HL-60 (cell line): ENCODE measurements around the gene ZFAND3.

Source experiments
- DNase-seq, 2 experiments: peaks; one replicate each; pipeline ENCODE4 v3.0.0-alpha.2; 2010 to 2020; ENCODE audit warnings: low read depth in 1 of 2, low spot score in 1 of 2
- H3K27ac ChIP-seq: fragments of 250-450 bp; sonication (Bioruptor Pico); replicated peaks from 2 replicates; pipeline ENCODE4 v1.5.1; 2020; ENCODE audit warnings: mild to moderate bottlenecking, moderate library complexity
- H3K27me3 ChIP-seq: fragments of 250-450 bp; sonication (Bioruptor Pico); 2 replicates; pipeline ENCODE4 v1.5.1; 2021; ENCODE audit warnings: mild to moderate bottlenecking, moderate library complexity; ENCODE audit not compliant: insufficient read depth, poor library complexity, severe bottlenecking
- H3K4me3 ChIP-seq: replicated peaks from 2 replicates; pipeline ENCODE4 v1.5.1; 2011; ENCODE audit warnings: mild to moderate bottlenecking, control low read depth, low read length; ENCODE audit not compliant: insufficient read depth
- GABPA ChIP-seq: IDR thresholded peaks from 2 replicates; pipeline ENCODE4 v1.6.1; 2012; ENCODE audit warnings: low read depth
- POLR2AphosphoS5 ChIP-seq: IDR thresholded peaks from 2 replicates; pipeline ENCODE4 v1.6.1; 2012; ENCODE audit warnings: low read depth
- SPI1 ChIP-seq: IDR thresholded peaks from 2 replicates; pipeline ENCODE4 v1.6.1; 2012; ENCODE audit warnings: low read depth, mild to moderate bottlenecking, borderline replicate concordance
- TF ChIP-seq, protein P1 (sequence below): IDR thresholded peaks from one replicate; pipeline ENCODE4 v1.5.1; 2011; ENCODE audit warnings: low read length, control low read depth, inconsistent platforms; ENCODE audit not compliant: insufficient read depth
- TF ChIP-seq, protein P2 (sequence below): IDR thresholded peaks from 2 replicates; pipeline ENCODE4 v1.6.1; 2012; ENCODE audit warnings: low read depth; ENCODE audit not compliant: insufficient replicate concordance

ZFAND3 gene

DNA sequence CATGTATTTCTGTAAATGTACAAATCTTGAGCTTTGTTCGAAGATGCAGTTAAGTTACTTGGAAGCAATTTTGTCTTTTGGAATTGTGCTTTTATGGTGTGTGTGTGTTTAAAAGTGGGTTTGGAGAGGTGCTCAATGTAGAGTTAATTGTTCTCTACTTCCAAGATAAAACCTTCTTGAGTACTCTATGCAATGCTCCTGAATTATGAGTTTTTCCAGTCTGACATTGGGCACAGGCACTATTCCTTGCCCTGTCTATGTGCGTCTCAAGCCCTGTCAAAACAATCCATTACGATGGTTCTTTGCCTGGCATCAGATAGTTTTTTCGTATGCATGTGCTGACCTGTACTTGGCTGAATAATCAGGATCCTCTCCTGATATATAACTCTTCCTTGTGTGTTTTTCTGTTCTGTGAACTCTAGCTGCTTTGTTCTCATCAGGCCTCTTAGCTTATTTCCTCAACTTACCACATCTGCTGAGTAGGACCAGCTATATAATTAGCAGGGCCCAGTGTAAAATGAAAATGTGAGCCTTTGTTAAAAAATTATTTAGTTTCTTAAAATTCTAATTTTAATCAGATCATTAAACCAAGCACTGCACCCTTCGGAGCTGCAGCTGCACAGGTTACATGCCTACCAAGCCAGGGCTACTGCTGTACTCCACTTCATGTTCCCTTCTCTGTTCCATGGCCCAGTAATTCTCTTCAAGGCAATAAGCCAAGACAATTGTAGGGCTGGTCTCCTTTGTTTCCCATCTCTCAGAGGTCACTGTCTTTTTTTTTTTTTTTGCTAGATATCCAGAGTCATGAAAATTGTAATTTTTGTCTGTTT lies 160.1 kb downstream of the ZFAND3 start:
- Histone ChIP-seq H3K27ac (no peak overlapping the region), H3K4me3 (no peak overlapping the region), H3K27me3 (no peaks in the 10 kb centered on the region)
- TF ChIP-seq, protein P1, sequence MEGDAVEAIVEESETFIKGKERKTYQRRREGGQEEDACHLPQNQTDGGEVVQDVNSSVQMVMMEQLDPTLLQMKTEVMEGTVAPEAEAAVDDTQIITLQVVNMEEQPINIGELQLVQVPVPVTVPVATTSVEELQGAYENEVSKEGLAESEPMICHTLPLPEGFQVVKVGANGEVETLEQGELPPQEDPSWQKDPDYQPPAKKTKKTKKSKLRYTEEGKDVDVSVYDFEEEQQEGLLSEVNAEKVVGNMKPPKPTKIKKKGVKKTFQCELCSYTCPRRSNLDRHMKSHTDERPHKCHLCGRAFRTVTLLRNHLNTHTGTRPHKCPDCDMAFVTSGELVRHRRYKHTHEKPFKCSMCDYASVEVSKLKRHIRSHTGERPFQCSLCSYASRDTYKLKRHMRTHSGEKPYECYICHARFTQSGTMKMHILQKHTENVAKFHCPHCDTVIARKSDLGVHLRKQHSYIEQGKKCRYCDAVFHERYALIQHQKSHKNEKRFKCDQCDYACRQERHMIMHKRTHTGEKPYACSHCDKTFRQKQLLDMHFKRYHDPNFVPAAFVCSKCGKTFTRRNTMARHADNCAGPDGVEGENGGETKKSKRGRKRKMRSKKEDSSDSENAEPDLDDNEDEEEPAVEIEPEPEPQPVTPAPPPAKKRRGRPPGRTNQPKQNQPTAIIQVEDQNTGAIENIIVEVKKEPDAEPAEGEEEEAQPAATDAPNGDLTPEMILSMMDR, result no peak
- TF ChIP-seq POLR2AphosphoS5 (no peak), SPI1 (no peak), GABPA (no peak)
- TF ChIP-seq, protein P2, sequence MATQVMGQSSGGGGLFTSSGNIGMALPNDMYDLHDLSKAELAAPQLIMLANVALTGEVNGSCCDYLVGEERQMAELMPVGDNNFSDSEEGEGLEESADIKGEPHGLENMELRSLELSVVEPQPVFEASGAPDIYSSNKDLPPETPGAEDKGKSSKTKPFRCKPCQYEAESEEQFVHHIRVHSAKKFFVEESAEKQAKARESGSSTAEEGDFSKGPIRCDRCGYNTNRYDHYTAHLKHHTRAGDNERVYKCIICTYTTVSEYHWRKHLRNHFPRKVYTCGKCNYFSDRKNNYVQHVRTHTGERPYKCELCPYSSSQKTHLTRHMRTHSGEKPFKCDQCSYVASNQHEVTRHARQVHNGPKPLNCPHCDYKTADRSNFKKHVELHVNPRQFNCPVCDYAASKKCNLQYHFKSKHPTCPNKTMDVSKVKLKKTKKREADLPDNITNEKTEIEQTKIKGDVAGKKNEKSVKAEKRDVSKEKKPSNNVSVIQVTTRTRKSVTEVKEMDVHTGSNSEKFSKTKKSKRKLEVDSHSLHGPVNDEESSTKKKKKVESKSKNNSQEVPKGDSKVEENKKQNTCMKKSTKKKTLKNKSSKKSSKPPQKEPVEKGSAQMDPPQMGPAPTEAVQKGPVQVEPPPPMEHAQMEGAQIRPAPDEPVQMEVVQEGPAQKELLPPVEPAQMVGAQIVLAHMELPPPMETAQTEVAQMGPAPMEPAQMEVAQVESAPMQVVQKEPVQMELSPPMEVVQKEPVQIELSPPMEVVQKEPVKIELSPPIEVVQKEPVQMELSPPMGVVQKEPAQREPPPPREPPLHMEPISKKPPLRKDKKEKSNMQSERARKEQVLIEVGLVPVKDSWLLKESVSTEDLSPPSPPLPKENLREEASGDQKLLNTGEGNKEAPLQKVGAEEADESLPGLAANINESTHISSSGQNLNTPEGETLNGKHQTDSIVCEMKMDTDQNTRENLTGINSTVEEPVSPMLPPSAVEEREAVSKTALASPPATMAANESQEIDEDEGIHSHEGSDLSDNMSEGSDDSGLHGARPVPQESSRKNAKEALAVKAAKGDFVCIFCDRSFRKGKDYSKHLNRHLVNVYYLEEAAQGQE, result no peak
- DNase-seq, result no peak

DNA sequence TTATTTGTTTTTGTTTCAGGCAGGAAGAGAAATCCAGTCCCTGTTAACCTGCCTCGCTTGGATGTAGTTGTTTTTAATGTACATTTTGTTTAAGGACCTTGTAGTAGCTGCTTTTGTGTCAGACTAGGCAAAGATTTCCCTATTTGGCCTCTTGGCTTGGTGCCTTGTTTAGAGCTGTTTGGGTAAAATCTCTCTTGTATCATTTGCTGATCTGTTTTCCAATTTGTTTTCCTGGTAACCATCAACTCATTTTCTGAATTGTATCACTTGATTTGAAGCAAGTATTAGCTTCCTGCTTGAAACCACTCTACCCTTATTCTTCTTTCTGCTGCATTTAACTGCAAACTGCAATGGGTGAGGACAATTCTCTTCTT lies 160.7 kb downstream of the ZFAND3 start:
- no peak for DNase-seq
- no peaks in the 10 kb centered on the region for H3K27me3 ChIP-seq
- TF ChIP-seq GABPA, result no peak
- no peak for TF ChIP-seq SPI1
- TF ChIP-seq POLR2AphosphoS5, result no peak
- TF ChIP-seq, protein P1, result no peak
- TF ChIP-seq, protein P2, result no peak
- H3K27ac ChIP-seq, result no peak overlapping the region
- H3K4me3 ChIP-seq, result no peak overlapping the region

DNA sequence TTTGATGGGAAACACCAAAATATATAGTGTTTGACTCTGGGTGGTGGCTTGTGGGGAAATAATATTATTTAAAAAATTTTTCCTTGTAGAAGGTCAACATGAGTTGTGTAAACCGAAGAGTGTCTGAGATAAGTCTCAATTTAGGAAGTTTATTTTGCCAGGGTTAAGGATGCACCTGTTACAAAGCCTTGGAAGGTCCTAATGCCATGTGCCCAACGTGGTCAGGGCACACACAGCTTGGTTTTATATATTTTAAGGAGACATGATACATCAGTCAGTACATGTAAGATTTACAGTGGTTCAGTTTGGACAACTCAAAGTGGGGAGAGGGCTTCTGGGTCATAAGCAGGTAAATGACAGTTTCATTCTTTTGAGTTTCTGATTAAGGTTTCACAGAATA lies 162.1 kb downstream of the ZFAND3 start:
- H3K27me3 ChIP-seq, result no peaks in the 10 kb centered on the region
- H3K27ac ChIP-seq, result no peak overlapping the region
- no peak overlapping the region for H3K4me3 ChIP-seq
- DNase-seq, result no peak
- TF ChIP-seq SPI1, result no peak
- TF ChIP-seq, protein P2, result no peak
- TF ChIP-seq GABPA, result no peak
- TF ChIP-seq, protein P1, result no peak
- TF ChIP-seq POLR2AphosphoS5, result no peak
